H1 (cell line): ENCODE measurements around the gene TNIP3. TPM values are rescaled to one million over a fixed set of nuclear protein-coding genes. Genes with fewer than 3 reads are reported as not detected.

ENCODE experiments used
- CTCF ChIA-PET: fragments of 300-600 bp; sonication (Branson Sonifier 250); formaldehyde crosslinking; loops from one replicate; lab custom pipeline; 2021; ENCODE audit not compliant: partially characterized antibody; lab: Charles Lee
- POLR2A ChIA-PET: fragments of 300-600 bp; sonication (Branson Sonifier 250); formaldehyde crosslinking; loops from one replicate; lab custom pipeline; 2021; ENCODE audit warnings: inconsistent platforms; ENCODE audit not compliant: partially characterized antibody; lab: Charles Lee
- DNase-seq, 2 experiments: peaks; one replicate each; pipeline versions ENCODE4 v3.0.0 to v3.0.0-alpha.2; 2010 to 2022; ENCODE audit warnings: low spot score in 2 of 2, low read depth in 1 of 2, mixed read lengths in 1 of 2
- FAIRE-seq: peaks from 2 replicates; lab custom pipeline; 2011; peaks lifted over from hg19 to GRCh38; lab: Jason Lieb, UNC
- H2AFZ ChIP-seq: 2 replicates; pipeline ENCODE4 v1.8.1; 2012; ENCODE audit warnings: low read length, inconsistent platforms
- H2AK5ac ChIP-seq: 2 replicates; pipeline ENCODE4 v1.6.1; 2013; ENCODE audit warnings: low read depth, low read length
- H2BK120ac ChIP-seq: replicated peaks from 2 replicates; pipeline ENCODE3; 2013; ENCODE audit warnings: low read depth, low read length, inconsistent platforms
- H2BK12ac ChIP-seq: 2 replicates; pipeline ENCODE4 v1.6.1; 2013; ENCODE audit warnings: low read depth, low read length
- H2BK15ac ChIP-seq: 2 replicates; pipeline ENCODE4 v1.6.1; 2013; ENCODE audit warnings: low read length
- H2BK20ac ChIP-seq: 2 replicates; pipeline ENCODE4 v1.6.1; 2013; ENCODE audit warnings: low read length
- H2BK5ac ChIP-seq: 2 replicates; pipeline ENCODE4 v1.6.1; 2013; ENCODE audit warnings: low read depth, low read length
- H3K14ac ChIP-seq: 2 replicates; pipeline ENCODE4 v1.6.1; 2013; ENCODE audit warnings: inconsistent platforms; ENCODE audit not compliant: insufficient read length
- H3K18ac ChIP-seq: 2 replicates; pipeline ENCODE4 v1.6.1; 2013; ENCODE audit warnings: low read length; ENCODE audit errors: extremely low read depth
- H3K23ac ChIP-seq: 2 replicates; pipeline ENCODE4 v1.6.1; 2013; ENCODE audit warnings: inconsistent platforms; ENCODE audit not compliant: insufficient read length
- H3K23me2 ChIP-seq: 2 replicates; pipeline ENCODE4 v1.6.1; 2013; ENCODE audit warnings: low read depth, low read length
- H3K27ac ChIP-seq: 2 replicates; pipeline ENCODE4 v1.6.1; 2011; ENCODE audit warnings: low read depth, low read length, inconsistent platforms
- H3K27me3 ChIP-seq, 4 experiments: replicated peaks in 1 of 4; 1 replicate in 1 of 4; 2 replicates in 3 of 4; pipeline versions ENCODE4 v1.6.1 to v1.8.1; 2011 to 2013; ENCODE audit warnings: low read length in 3 of 4, mild to moderate bottlenecking in 3 of 4, inconsistent platforms in 2 of 4, mixed read lengths in 2 of 4, moderate library complexity in 1 of 4; ENCODE audit not compliant: control insufficient read depth in 3 of 4, insufficient read depth in 3 of 4; ENCODE audit errors: extremely low read depth in 1 of 4
- H3K36me3 ChIP-seq, 4 experiments: 2 replicates each; pipeline versions ENCODE4 v1.6.1 to v1.8.1; 2011 to 2013; ENCODE audit warnings: mild to moderate bottlenecking in 4 of 4, low read length in 3 of 4, moderate library complexity in 2 of 4, control low read depth in 1 of 4, inconsistent platforms in 1 of 4; ENCODE audit not compliant: insufficient read depth in 4 of 4, control insufficient read depth in 2 of 4
- H3K4ac ChIP-seq: replicated peaks from 2 replicates; pipeline ENCODE3; 2013; ENCODE audit warnings: low read length, low read depth, mixed read lengths, inconsistent platforms; ENCODE audit not compliant: insufficient read length
- H3K4me1 ChIP-seq, 4 experiments: replicated peaks in 1 of 4; 1 replicate in 1 of 4; 2 replicates in 3 of 4; pipeline versions ENCODE4 v1.6.1 to v1.8.1; 2011 to 2013; ENCODE audit warnings: low read length in 3 of 4, inconsistent platforms in 2 of 4, mixed read lengths in 1 of 4; ENCODE audit not compliant: insufficient read depth in 4 of 4, control insufficient read depth in 3 of 4
- H3K4me2 ChIP-seq, 2 experiments: 2 replicates each; pipeline versions ENCODE4 v1.6.1 to v1.8.1; 2011 to 2013; ENCODE audit warnings: low read depth in 2 of 2, low read length in 2 of 2, control low read depth in 1 of 2, inconsistent platforms in 1 of 2, mild to moderate bottlenecking in 1 of 2; ENCODE audit not compliant: insufficient read depth in 1 of 2
- H3K4me3 ChIP-seq, 4 experiments: fragments of 200-600, 300-600 bp in 1 of 4; sonication (generic), shearing (Covaris generic), sonication (Bioruptor Twin) in 1 of 4; 2 replicates each; pipeline versions ENCODE4 v1.5.1 to v1.8.1; 2011 to 2016; ENCODE audit warnings: low read length in 4 of 4, low read depth in 3 of 4, control low read depth in 2 of 4, inconsistent platforms in 2 of 4, mild to moderate bottlenecking in 2 of 4, mixed read lengths in 1 of 4, moderate library complexity in 1 of 4; ENCODE audit not compliant: insufficient read depth in 2 of 4; ENCODE audit errors: extremely low read depth in 1 of 4
- H3K56ac ChIP-seq: replicated peaks from 2 replicates; pipeline ENCODE3; 2013; ENCODE audit warnings: low read depth, mild to moderate bottlenecking, mixed read lengths, low read length, inconsistent platforms; ENCODE audit not compliant: insufficient read length
- H3K79me1 ChIP-seq: 2 replicates; pipeline ENCODE4 v1.6.1; 2013; ENCODE audit warnings: low read depth, low read length, control low read depth
- H3K79me2 ChIP-seq, 2 experiments: 2 replicates each; pipeline versions ENCODE4 v1.6.1 to v1.8.1; 2012 to 2013; ENCODE audit warnings: low read length in 2 of 2, mild to moderate bottlenecking in 2 of 2, inconsistent platforms in 1 of 2; ENCODE audit not compliant: insufficient read depth in 2 of 2, control insufficient read depth in 1 of 2
- H3K9ac ChIP-seq, 4 experiments: replicated peaks in 1 of 4; 1 replicate in 1 of 4; 2 replicates in 3 of 4; pipeline versions ENCODE4 v1.6.1 to v1.8.1; 2011 to 2013; ENCODE audit warnings: low read depth in 3 of 4, low read length in 3 of 4, control low read depth in 2 of 4, mild to moderate bottlenecking in 2 of 4, moderate library complexity in 2 of 4, inconsistent platforms in 1 of 4; ENCODE audit errors: extremely low read depth in 1 of 4
- H3K9me3 ChIP-seq, 2 experiments: 2 replicates each; pipeline versions ENCODE4 v1.6.1 to v1.8.1; 2012 to 2013; ENCODE audit warnings: mild to moderate bottlenecking in 2 of 2, moderate library complexity in 2 of 2, control low read depth in 1 of 2, inconsistent platforms in 1 of 2, low read depth in 1 of 2, low read length in 1 of 2, mixed read lengths in 1 of 2; ENCODE audit not compliant: insufficient read depth in 2 of 2
- H4K20me1 ChIP-seq, 2 experiments: replicated peaks in 1 of 2; 2 replicates each; pipeline versions ENCODE3 to v1.8.1; 2011 to 2013; ENCODE audit warnings: inconsistent platforms in 2 of 2, low read length in 2 of 2, mild to moderate bottlenecking in 1 of 2; ENCODE audit not compliant: insufficient read depth in 2 of 2, control insufficient read depth in 1 of 2
- H4K5ac ChIP-seq: 2 replicates; pipeline ENCODE4 v1.6.1; 2013; ENCODE audit warnings: low read length, low read depth, mixed read lengths, inconsistent platforms; ENCODE audit not compliant: insufficient read length
- H4K8ac ChIP-seq: 2 replicates; pipeline ENCODE4 v1.8.0; 2013; ENCODE audit warnings: mild to moderate bottlenecking, moderate library complexity, low read length, inconsistent platforms; ENCODE audit not compliant: insufficient read depth; ENCODE audit errors: extremely low read depth
- H4K91ac ChIP-seq: replicated peaks from 2 replicates; pipeline ENCODE3; 2013; ENCODE audit warnings: low read length, mixed read lengths, inconsistent platforms; ENCODE audit not compliant: insufficient read length
- CHD1 ChIP-seq: IDR thresholded peaks from 2 replicates; pipeline ENCODE4 v1.6.1; 2012; ENCODE audit warnings: low read depth, low read length, improper control_type of control experiment
- CREB1 ChIP-seq: IDR thresholded peaks from 2 replicates; pipeline ENCODE4 v1.6.1; 2012; ENCODE audit warnings: inconsistent platforms
- GTF2F1 ChIP-seq: IDR thresholded peaks from 2 replicates; pipeline ENCODE4 v1.6.1; 2012; ENCODE audit warnings: low read depth, low read length, improper control_type of control experiment, borderline replicate concordance
- POU5F1 ChIP-seq: IDR thresholded peaks from 2 replicates; pipeline ENCODE4 v1.6.1; 2011; ENCODE audit warnings: low read depth, mild to moderate bottlenecking, low read length, moderate library complexity
- RAD21 ChIP-seq, 2 experiments: IDR thresholded peaks in 1 of 2; conservative IDR thresholded peaks in 1 of 2; 2 replicates each; pipeline ENCODE4 v1.6.1; 2011; ENCODE audit warnings: low read depth in 2 of 2, low read length in 2 of 2, improper control_type of control experiment in 1 of 2, inconsistent platforms in 1 of 2, mild to moderate bottlenecking in 1 of 2, moderate library complexity in 1 of 2
- TBP ChIP-seq: IDR thresholded peaks from 2 replicates; pipeline ENCODE4 v1.6.1; 2011; ENCODE audit warnings: low read depth, low read length, improper control_type of control experiment
- polyA plus RNA-seq, 7 experiments: library from polyadenylated mRNA; depleted of rRNA in 3 of 7; stranded (reverse) in 5 of 7; unstranded in 2 of 7; fragments of >200 nt in 5 of 7; fragments of 200-250 nt in 2 of 7; gene quantifications; 1 replicate in 5 of 7; 2 replicates in 1 of 7; 4 replicates in 1 of 7; pipeline versions ENCODE4 v1.2.1 to v1.2.3, GENCODE V29; 2011 to 2013; ENCODE audit warnings: missing spikeins in 2 of 7, mixed read lengths in 2 of 7
- total RNA-seq: library from RNA; stranded (reverse); fragmentation: NEBNext Ultra II Directional; extraction: Animal tissue kit (Norgen Biotek cat#: 25700); gene quantifications from 2 replicates; pipeline ENCODE4 v1.2.1, GENCODE V29; 2021

Gene TNIP3
- total and polyA plus RNA-seq, 2 of the 8 experiments (the other 6 are each of a cell fraction or from before 2014, with no cell fraction given): not detected

GRCh38 chr4:121112530-121112929 is 51.6 kb downstream of the TNIP3 start:
- Histone ChIP-seq H3K79me2 (no peaks in the 10 kb centered on the region), H3K9me3 (no peaks in the 10 kb centered on the region), H2BK20ac (no peak overlapping the region), H3K9ac (no peak overlapping the region), H3K18ac (no peak overlapping the region), H3K23me2 (no peaks in the 10 kb centered on the region), H3K27me3 (no peaks in the 10 kb centered on the region), H3K4me2 (no peak overlapping the region), H3K4ac (no peak overlapping the region), H3K23ac (no peak overlapping the region), H3K4me3 (no peak overlapping the region), H4K20me1 (no peaks in the 10 kb centered on the region), H2BK15ac (no peak overlapping the region), H2BK120ac (no peak overlapping the region), H3K14ac (no peak overlapping the region), H2AFZ (no peak overlapping the region), H3K36me3 (no peaks in the 10 kb centered on the region), H4K91ac (no peak overlapping the region), H4K8ac (no peak overlapping the region), H2BK5ac (no peak overlapping the region), H2BK12ac (no peak overlapping the region), H3K27ac (no peak overlapping the region), H4K5ac (no peak overlapping the region), H3K56ac (no peak overlapping the region), H3K79me1 (no peaks in the 10 kb centered on the region), H2AK5ac (no peak overlapping the region), H3K4me1 (peaks cover 0 to 3% (median 0%) of the 10 kb centered on the region in 4 experiments; a peak in 1 of 7 replicates)
- ChIA-PET POLR2A (no interaction called here), CTCF (interaction anchor here (0.8 to 1.9 kb wide), 8 partner anchors 10 to 344 kb away, joined by 3 to 5 read pairs (median 3); no protein-coding TSS in a partner anchor)
- TF ChIP-seq TBP (no peak), CHD1 (no peak), RAD21 (IDR thresholded peaks at IDR 0.05 in 1 of 2, conservative IDR thresholded peaks at IDR 0.05 in 1 of 2; ENCODE audit: low read depth in 2 of 2, low read length in 2 of 2) (no peak), GTF2F1 (no peak), POU5F1 (no peak), CREB1 (no peak)
- FAIRE-seq (no peak), DNase-seq (no peak)
